ENCODE results near the gene ATXN10.
"Not testable (repeated sequence)": the region's sequence is repeated elsewhere in the genome, so short reads cannot be mapped to it uniquely, and the experiment has no call there.

Gene ATXN10

DNA sequence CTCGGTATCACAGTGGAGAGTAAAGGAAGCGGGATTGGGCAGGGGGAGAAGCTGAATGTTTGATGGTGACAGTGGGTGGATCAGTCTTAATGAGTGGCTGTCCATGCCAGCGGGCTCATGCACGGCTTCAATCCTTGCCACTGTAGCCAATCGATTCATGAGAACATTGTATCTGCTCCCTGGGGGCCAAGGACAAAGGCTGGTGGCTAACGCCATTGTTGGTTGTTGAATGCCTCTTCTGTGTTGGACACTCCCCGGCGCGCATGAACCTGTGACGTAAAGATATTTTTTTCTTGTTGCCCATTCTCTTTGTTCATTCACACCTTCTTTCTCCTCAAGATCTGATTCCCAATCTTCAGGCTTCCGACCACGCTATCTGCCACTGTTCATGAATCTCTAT, 20.9 kb upstream of the ATXN10 start:
- intact Hi-C loops (cut with micrococcal nuclease): no loop called here
- no peak overlapping the region for H3K4me3 Mint-ChIP-seq
- H3K4me1 Mint-ChIP-seq (ENCODE audit: low read depth): peaks cover 3% of the 10 kb centered on the region
- H3K27ac Mint-ChIP-seq: no peak overlapping the region
- peaks cover 66% of the 10 kb centered on the region for H3K27me3 Mint-ChIP-seq
- no peaks in the 10 kb centered on the region for H3K36me3 Mint-ChIP-seq (ENCODE audit: low read depth)
- H3K9me3 Mint-ChIP-seq: no peaks in the 10 kb centered on the region

DNA sequence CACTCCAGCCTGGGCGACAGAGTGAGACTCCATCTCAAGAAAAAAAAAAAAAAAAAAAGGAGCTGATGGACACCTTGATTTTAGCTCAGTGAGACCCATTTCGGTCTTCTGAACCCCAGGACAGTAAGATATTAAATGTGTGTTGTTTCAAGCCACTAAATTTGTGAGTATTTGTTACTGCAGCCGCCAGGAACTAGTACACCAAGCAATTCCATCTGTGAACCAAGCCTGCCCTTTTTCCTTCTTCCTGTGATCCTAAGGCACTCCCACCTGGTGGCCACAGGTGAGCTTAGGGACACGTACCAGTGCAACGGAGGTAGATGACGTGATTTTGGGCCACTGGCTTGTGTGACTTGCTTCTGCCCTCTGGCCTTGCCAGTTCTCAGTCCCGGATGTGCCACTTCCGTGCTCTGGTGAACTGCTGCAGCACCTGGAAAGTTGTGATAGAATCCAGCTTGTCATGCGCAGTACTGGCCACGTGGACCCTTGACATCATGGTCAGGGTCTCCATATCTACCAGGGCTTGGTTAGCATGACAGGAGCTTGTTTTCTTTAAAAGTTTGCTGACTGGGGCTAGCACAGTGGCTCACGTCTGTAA, 19.6 kb upstream of the ATXN10 start:
- Mint-ChIP-seq H3K27ac (no peak overlapping the region), H3K36me3 (ENCODE audit: low read depth) (no peaks in the 10 kb centered on the region), H3K9me3 (no peaks in the 10 kb centered on the region)

DNA sequence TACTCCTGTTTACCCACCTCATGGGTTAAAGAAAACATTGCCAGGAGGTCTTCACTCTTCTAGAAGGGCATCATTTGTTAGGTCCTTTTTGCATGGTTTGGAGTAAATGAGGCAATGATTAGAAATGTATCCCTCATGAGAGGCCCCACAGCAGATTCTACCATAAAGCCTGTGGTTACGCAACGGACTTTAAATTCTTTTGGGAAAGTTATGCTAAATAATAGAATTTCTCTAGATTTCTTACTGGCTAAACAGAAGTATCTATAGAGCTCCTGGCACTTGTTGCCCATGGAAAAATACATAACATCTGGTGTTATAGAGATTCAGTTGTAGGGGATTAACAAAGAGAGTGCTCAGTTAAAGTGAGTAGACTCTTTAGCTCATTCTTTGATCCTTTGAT, 15.1 kb upstream of the ATXN10 start:
- Mint-ChIP-seq H3K27ac (no peak overlapping the region), H3K27me3 (peaks cover 22% of the 10 kb centered on the region), H3K4me1 (ENCODE audit: low read depth) (no peaks in the 10 kb centered on the region), H3K9me3 (no peaks in the 10 kb centered on the region), H3K4me3 (no peak overlapping the region), H3K36me3 (ENCODE audit: low read depth) (no peaks in the 10 kb centered on the region)
- intact Hi-C loops (cut with micrococcal nuclease): no loop called here

More for the DNA sequence above, 19.6 kb upstream of the ATXN10 start:
- Mint-ChIP-seq H3K4me1 (ENCODE audit: low read depth) (no peaks in the 10 kb centered on the region), H3K27me3 (peaks cover 55% of the 10 kb centered on the region), H3K4me3 (no peak overlapping the region)
- intact Hi-C loops (cut with micrococcal nuclease): no loop called here

GRCh38 chr22:45657701-45658100, 13.9 kb upstream of the ATXN10 start:
- H3K4me1 Mint-ChIP-seq (ENCODE audit: low read depth): no peaks in the 10 kb centered on the region
- intact Hi-C loops (cut with micrococcal nuclease): no loop called here
- no peaks in the 10 kb centered on the region for H3K36me3 Mint-ChIP-seq (ENCODE audit: low read depth)
- no peak overlapping the region for H3K27ac Mint-ChIP-seq
- no peak overlapping the region for H3K4me3 Mint-ChIP-seq
- H3K27me3 Mint-ChIP-seq: peaks cover 21% of the 10 kb centered on the region
- no peaks in the 10 kb centered on the region for H3K9me3 Mint-ChIP-seq

DNA sequence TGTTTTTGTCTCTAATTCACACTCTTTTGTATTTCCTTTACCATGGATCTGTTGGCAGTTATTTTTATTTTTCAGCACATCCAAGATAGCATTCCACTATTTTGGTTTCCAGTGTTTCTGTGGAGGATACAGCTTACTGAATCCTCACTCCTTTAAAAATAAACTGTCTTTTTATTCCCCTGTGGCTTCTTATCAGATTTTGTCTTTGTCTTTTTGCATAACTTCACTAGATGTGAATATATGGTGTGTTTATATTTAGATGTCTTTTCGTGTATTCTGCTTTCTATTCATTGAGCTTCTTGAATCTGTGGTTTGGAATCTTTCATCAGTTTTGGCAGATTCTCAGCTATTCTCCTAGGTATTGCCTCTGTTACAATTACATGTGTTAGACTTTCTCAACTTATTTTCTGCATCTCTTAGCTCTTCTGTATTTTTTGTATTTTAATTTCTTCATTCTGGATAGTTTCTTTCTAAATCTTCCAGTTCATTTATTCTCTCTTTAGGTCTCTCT, 7.4 kb upstream of the ATXN10 start:
- no peak overlapping the region for H3K27ac Mint-ChIP-seq
- H3K9me3 Mint-ChIP-seq: no peaks in the 10 kb centered on the region
- intact Hi-C loops (cut with micrococcal nuclease): no loop called here
- H3K4me3 Mint-ChIP-seq: no peak overlapping the region
- no peaks in the 10 kb centered on the region for H3K36me3 Mint-ChIP-seq (ENCODE audit: low read depth)
- peaks cover 5% of the 10 kb centered on the region for H3K4me1 Mint-ChIP-seq (ENCODE audit: low read depth)
- peaks cover 34% of the 10 kb centered on the region for H3K27me3 Mint-ChIP-seq

DNA sequence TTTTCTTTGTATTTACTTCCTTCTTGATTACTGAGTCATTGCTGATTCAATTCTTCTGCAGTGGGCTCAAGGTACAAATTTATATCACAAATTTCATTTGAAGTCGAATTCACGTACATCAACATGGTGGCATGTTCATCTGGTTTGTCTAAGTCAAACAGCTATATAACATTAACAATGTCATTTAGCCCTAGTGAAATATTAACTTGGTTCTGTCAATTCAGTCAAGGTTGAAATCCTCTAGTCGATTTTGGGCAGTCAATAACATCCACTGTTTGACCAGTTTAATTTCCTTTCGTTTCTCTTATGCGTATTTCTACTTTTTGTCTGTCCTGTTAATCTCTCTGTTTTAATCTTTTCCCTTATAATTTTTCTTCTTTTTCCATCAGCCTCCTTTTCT, 4.1 kb upstream of the ATXN10 start:
- Mint-ChIP-seq H3K27ac (no peak overlapping the region), H3K36me3 (ENCODE audit: low read depth) (peaks cover 10% of the 10 kb centered on the region), H3K9me3 (no peaks in the 10 kb centered on the region), H3K4me3 (no peak overlapping the region), H3K27me3 (peaks cover 28% of the 10 kb centered on the region), H3K4me1 (ENCODE audit: low read depth) (peaks cover 8% of the 10 kb centered on the region)
- intact Hi-C loops (cut with micrococcal nuclease): no loop called here

GRCh38 chr22:45670363-45670762, 1.3 kb upstream of the ATXN10 start:
- Mint-ChIP-seq H3K36me3 (ENCODE audit: low read depth) (peaks cover 11% of the 10 kb centered on the region), H3K4me1 (ENCODE audit: low read depth) (peaks cover 30% of the 10 kb centered on the region), H3K27me3 (peaks cover 13% of the 10 kb centered on the region)
- H3K9me3 Mint-ChIP-seq; H3K4me3 Mint-ChIP-seq; H3K27ac Mint-ChIP-seq; intact Hi-C loops (cut with micrococcal nuclease): not testable (repeated sequence)

GRCh38 chr22:45670981-45671782, 452 bp upstream of the ATXN10 start:
- peaks cover 10% of the 10 kb centered on the region for H3K27me3 Mint-ChIP-seq
- H3K9me3 Mint-ChIP-seq: no peaks in the 10 kb centered on the region
- H3K36me3 Mint-ChIP-seq (ENCODE audit: low read depth): peaks cover 17% of the 10 kb centered on the region
- peaks cover 30% of the 10 kb centered on the region for H3K4me1 Mint-ChIP-seq (ENCODE audit: low read depth)
- intact Hi-C loops (cut with micrococcal nuclease): no loop called here
- H3K27ac Mint-ChIP-seq: peak overlapping the region; percentile 91
- peak overlapping the region; percentile 94 for H3K4me3 Mint-ChIP-seq

DNA sequence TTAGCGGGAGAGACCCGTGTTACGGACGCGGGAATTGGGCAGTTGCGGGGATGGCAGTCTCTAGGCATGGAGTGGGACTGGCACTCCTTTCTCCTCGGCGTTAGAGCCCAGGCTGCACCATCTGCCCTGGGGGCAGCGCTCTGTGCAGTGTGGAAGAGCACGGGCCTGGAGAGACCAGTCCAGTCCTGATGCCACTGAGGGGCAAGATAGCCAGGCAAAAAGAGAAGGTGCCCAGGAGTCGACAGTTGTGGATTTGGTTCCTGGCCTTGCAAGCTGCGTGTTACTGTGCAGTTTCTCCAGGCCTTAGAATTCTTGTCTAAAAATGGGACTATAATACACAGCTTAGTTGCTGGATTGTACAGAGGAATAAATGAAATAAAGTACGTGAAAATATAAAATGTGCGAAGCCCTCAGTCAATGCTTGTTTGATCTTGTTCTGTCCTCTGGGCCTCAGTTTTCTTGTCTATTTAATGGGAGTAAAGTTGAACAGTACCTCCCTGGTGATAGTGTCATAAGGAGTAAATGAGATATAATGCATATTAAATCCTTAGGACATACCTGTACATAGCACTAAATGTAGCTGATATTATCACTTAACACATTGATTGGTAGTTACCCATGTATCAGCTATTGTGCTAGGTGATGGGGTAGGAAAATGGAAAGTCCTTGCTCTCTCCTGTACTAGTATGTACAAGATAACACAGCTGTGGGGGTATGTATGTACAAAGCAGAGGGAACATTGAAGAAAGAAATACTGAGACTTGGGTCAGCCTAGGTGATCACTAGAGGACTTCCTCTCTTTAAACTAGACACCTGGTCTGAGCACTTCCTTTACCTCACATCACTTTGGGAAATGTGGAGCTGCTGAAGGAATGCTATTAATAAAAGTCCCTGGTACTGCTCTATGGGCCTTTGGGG, 1.2 kb downstream of the ATXN10 start:
- no peaks in the 10 kb centered on the region for H3K27me3 Mint-ChIP-seq
- H3K4me1 Mint-ChIP-seq (ENCODE audit: low read depth): peaks cover 27% of the 10 kb centered on the region
- intact Hi-C loops (cut with micrococcal nuclease): no loop called here
- H3K9me3 Mint-ChIP-seq: no peaks in the 10 kb centered on the region
- peak overlapping the region; percentile 91 for H3K27ac Mint-ChIP-seq
- peaks cover 26% of the 10 kb centered on the region for H3K36me3 Mint-ChIP-seq (ENCODE audit: low read depth)
- H3K4me3 Mint-ChIP-seq: peak overlapping the region; percentile 94

DNA sequence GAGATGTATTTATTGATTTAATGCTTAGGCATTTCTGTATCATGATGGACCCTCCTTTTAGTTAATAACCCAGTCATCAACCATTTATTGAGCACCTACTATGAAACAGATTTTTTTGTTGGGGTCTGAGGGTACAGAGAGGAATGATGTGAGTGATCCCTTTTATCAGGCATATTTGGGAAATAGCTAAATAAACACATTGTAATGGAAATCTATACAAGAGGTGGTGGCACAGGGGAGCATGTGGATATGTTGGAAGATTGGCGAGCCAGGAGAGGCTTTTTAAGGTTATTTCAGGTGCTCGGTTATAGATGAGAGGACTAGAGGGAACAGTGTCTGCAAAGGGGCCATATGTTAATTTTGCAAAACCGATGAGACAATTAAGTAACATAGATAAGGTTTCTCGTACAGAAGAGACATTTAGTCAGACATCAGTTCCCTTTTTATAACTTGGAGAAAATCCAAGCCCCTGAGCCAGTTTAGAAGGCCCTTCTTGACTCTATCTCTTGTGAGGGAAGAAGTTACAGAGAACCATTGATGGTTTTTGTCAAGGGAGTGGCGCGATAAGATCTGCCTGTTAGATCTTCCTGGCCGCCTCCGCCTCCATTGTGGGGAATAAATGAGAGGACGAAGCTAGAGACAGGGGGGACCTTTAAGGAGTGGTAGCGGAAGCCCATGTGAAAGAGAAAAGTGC, 2.0 kb downstream of the ATXN10 start:
- Mint-ChIP-seq H3K36me3 (ENCODE audit: low read depth) (peaks cover 26% of the 10 kb centered on the region), H3K27ac (peak overlapping the region; percentile 56), H3K4me1 (ENCODE audit: low read depth) (peaks cover 29% of the 10 kb centered on the region), H3K4me3 (no peak overlapping the region), H3K27me3 (no peaks in the 10 kb centered on the region), H3K9me3 (no peaks in the 10 kb centered on the region)
- intact Hi-C loops (cut with micrococcal nuclease): no loop called here

GRCh38 chr22:45676024-45676423, 4.4 kb downstream of the ATXN10 start:
- intact Hi-C loops (cut with micrococcal nuclease): no loop called here
- H3K4me1 Mint-ChIP-seq (ENCODE audit: low read depth): peaks cover 33% of the 10 kb centered on the region
- no peaks in the 10 kb centered on the region for H3K9me3 Mint-ChIP-seq
- H3K4me3 Mint-ChIP-seq: no peak overlapping the region
- no peak overlapping the region for H3K27ac Mint-ChIP-seq
- H3K27me3 Mint-ChIP-seq: peaks cover 3% of the 10 kb centered on the region
- peaks cover 26% of the 10 kb centered on the region for H3K36me3 Mint-ChIP-seq (ENCODE audit: low read depth)

DNA sequence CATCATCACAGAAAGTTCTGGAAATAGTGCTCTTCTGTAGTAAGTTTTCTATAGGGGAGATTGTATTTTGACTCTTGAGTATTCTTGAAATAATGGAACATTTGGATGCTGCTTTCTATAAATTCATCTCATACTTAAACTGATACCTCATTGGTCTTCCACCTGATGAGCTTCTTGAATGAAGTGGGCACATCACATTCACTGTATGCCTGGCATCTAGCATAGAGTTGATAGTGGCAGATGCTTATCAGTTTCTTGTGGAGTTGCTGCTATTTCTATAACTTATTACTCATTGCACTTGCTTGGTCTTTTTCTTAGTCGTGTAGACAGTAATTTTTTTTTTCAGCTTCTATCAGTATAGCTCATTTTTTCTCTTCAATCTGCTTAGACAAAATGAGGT, 5.4 kb downstream of the ATXN10 start:
- intact Hi-C loops (cut with micrococcal nuclease): no loop called here
- Mint-ChIP-seq H3K4me3 (no peak overlapping the region), H3K27ac (no peak overlapping the region), H3K4me1 (ENCODE audit: low read depth) (peaks cover 33% of the 10 kb centered on the region), H3K36me3 (ENCODE audit: low read depth) (peaks cover 20% of the 10 kb centered on the region), H3K9me3 (no peaks in the 10 kb centered on the region), H3K27me3 (peaks cover 3% of the 10 kb centered on the region)

All from dendritic cell treated with granulocyte-macrophage colony-stimulating factor and Interleukin-4, amounts not matched to agents 40 ng/mL and 50 ng/mL, for 4 days (primary cell).